Measurements from ENCODE around the gene SAP30L.

DNA sequence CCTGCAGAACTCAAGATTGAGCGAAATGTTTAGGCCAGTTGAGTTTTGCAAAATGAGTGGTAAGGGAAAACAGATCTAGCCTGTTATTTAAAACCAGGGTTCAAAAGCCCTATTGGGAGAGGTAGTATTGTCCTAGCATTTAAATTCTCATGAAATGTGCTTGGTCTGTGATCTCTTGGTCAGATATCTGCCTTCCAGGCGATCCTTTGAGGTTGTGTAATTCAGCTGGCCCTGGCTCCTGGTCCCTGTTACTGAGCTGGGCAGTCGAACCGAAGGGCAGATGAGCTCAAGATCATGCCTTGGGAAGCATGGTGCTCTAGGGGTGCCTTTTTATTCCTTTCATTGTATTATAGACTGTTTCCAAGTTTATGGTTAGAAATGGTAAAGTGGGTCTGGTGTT is 14.4 kb downstream of the SAP30L start:
- TF ChIP-seq EP300 (IDR thresholded peaks at IDR 0.05) = no peak
- TF ChIP-seq, protein P1, sequence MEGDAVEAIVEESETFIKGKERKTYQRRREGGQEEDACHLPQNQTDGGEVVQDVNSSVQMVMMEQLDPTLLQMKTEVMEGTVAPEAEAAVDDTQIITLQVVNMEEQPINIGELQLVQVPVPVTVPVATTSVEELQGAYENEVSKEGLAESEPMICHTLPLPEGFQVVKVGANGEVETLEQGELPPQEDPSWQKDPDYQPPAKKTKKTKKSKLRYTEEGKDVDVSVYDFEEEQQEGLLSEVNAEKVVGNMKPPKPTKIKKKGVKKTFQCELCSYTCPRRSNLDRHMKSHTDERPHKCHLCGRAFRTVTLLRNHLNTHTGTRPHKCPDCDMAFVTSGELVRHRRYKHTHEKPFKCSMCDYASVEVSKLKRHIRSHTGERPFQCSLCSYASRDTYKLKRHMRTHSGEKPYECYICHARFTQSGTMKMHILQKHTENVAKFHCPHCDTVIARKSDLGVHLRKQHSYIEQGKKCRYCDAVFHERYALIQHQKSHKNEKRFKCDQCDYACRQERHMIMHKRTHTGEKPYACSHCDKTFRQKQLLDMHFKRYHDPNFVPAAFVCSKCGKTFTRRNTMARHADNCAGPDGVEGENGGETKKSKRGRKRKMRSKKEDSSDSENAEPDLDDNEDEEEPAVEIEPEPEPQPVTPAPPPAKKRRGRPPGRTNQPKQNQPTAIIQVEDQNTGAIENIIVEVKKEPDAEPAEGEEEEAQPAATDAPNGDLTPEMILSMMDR (IDR thresholded peaks at IDR 0.05) = no peak
- TF ChIP-seq POLR2A (IDR thresholded peaks at IDR 0.05) = no peak
